Left lung (tissue), 10 donors: ENCODE data around the gene CHIC2. TPM values are rescaled to one million over a fixed set of nuclear protein-coding genes. Genes with fewer than 3 reads are reported as not detected.

Experiments
- ATAC-seq: fragments of 200-7000 bp; cut with Tn5 transposase; one replicate; pipeline ENCODE4 v1.9.1; 2020; ENCODE audit warnings: moderate library complexity
- DNase-seq, 4 donors: peaks; one replicate each; pipeline ENCODE4 v3.0.0-alpha.2; 2013 to 2020
- H3K27ac ChIP-seq, 2 donors: fragments of 200-600 bp; sonication (generic) in 1 of 2; one replicate each; pipeline versions ENCODE4 v1.5.0 to v1.8.0; 2020 to 2021
- H3K27me3 ChIP-seq, 2 donors: fragments of 200-600 bp; sonication (generic) in 1 of 2; one replicate each; pipeline versions ENCODE4 v1.5.0 to v1.8.0; 2020 to 2021
- H3K36me3 ChIP-seq, 2 donors: fragments of 200-600 bp; sonication (generic) in 1 of 2; one replicate each; pipeline versions ENCODE4 v1.5.0 to v1.8.0; 2020 to 2021
- H3K4me1 ChIP-seq, 2 donors: fragments of 200-600 bp; one replicate each; pipeline ENCODE4 v1.8.0; 2021
- H3K4me3 ChIP-seq, 2 donors: fragments of 200-600 bp; sonication (generic) in 1 of 2; one replicate each; pipeline versions ENCODE4 v1.5.0 to v1.8.0; 2020 to 2021; ENCODE audit warnings: mild to moderate bottlenecking in 1 of 2
- H3K9me3 ChIP-seq, 2 donors: fragments of 200-600 bp; sonication (generic) in 1 of 2; one replicate each; pipeline versions ENCODE4 v1.5.0 to v1.8.0; 2020 to 2021
- CTCF ChIP-seq, 2 donors: fragments of 200-600 bp; sonication (generic) in 1 of 2; IDR thresholded peaks; one replicate each; pipeline versions ENCODE4 v1.5.0 to v1.8.0; 2021; ENCODE audit warnings: antibody characterized with exemption in 2 of 2
- intact Hi-C, 2 donors: fragments of 100-400 bp; cut with DNase I; formaldehyde crosslinking; loops; one replicate each; pipeline versions ENCODE4 v1.11.2 to v1.14.2; 2022
- polyA plus RNA-seq, 6 donors: library from polyadenylated mRNA; unstranded; fragments of 120-200 nt; gene quantifications; one replicate each; pipeline ENCODE4 v1.2.1, GENCODE V29; 2013; ENCODE audit not compliant: insufficient read length in 6 of 6
- total RNA-seq, 2 donors: library from RNA; stranded (reverse); fragmentation: NEBNext Ultra II Directional; extraction: Animal tissue kit (Norgen Biotek cat#: 25700); gene quantifications; one replicate each; pipeline ENCODE4 v1.2.1, GENCODE V29; 2021
- donor health status: DM: no; HTN: yes; CAD: no.
- donor health status: DM: no; HTN: no; CAD: no.

Gene CHIC2
- total and polyA plus RNA-seq, 8 donors: 18.5 to 34.9 (median 26.4) TPM

GRCh38 chr4:54065282-54066087 lies 1.1 kb upstream of the CHIC2 start:
- no peak for ATAC-seq
- Histone ChIP-seq H3K27me3 (no peaks in the 10 kb centered on the region), H3K9me3 (no peaks in the 10 kb centered on the region), H3K27ac (peak overlapping the region; percentile 95 to 98), H3K4me1 (peaks cover 20 to 38% of the 10 kb centered on the region in 2 donors), H3K4me3 (peak overlapping the region in 1 of 2 donors; percentile 85), H3K36me3 (no peaks in the 10 kb centered on the region)
- intact Hi-C loops: no loop called here
- DNase-seq: no peak
- no peak for TF ChIP-seq CTCF (IDR thresholded peaks at IDR 0.05)

GRCh38 chr4:54063737-54064316 lies 578 bp downstream of the CHIC2 start:
- no peak for TF ChIP-seq CTCF (IDR thresholded peaks at IDR 0.05)
- Histone ChIP-seq H3K9me3 (no peaks in the 10 kb centered on the region), H3K4me1 (peaks cover 20 to 54% of the 10 kb centered on the region in 2 donors), H3K27ac (peak overlapping the region; percentile 95 to 98), H3K4me3 (peak overlapping the region; percentile 74 to 85), H3K27me3 (no peaks in the 10 kb centered on the region), H3K36me3 (no peaks in the 10 kb centered on the region)
- DNase-seq: peak in 3 of 4 donors; percentile 53 to 66 (median 58)
- ATAC-seq: peak; percentile 69
- intact Hi-C loops: no loop called here

GRCh38 chr4:54063229-54063628 lies 1.2 kb downstream of the CHIC2 start:
- Histone ChIP-seq H3K36me3 (no peaks in the 10 kb centered on the region), H3K27ac (peak overlapping the region; percentile 95 to 98), H3K27me3 (no peaks in the 10 kb centered on the region), H3K9me3 (no peaks in the 10 kb centered on the region), H3K4me3 (peak overlapping the region; percentile 74 to 85), H3K4me1 (peaks cover 20 to 58% of the 10 kb centered on the region in 2 donors)
- ATAC-seq (peak; percentile 6), DNase-seq (peak in 2 of 4 donors; percentile 31 to 33)
- no peak for TF ChIP-seq CTCF (IDR thresholded peaks at IDR 0.05)
- intact Hi-C loops: no loop called here

GRCh38 chr4:54062392-54062791 lies 2.0 kb downstream of the CHIC2 start:
- Histone ChIP-seq H3K27ac (peak overlapping the region in 1 of 2 donors; percentile 98), H3K4me3 (peak overlapping the region in 1 of 2 donors; percentile 85), H3K27me3 (no peaks in the 10 kb centered on the region), H3K4me1 (peaks cover 20 to 65% of the 10 kb centered on the region in 2 donors), H3K9me3 (no peaks in the 10 kb centered on the region), H3K36me3 (no peaks in the 10 kb centered on the region)
- ATAC-seq (no peak), DNase-seq (no peak)
- TF ChIP-seq CTCF (IDR thresholded peaks at IDR 0.05): no peak
- intact Hi-C loops: no loop called here

GRCh38 chr4:54061873-54062272 lies 2.5 kb downstream of the CHIC2 start:
- Histone ChIP-seq H3K36me3 (no peaks in the 10 kb centered on the region), H3K4me1 (peaks cover 20 to 71% of the 10 kb centered on the region in 2 donors), H3K27ac (peak overlapping the region in 1 of 2 donors; percentile 98), H3K4me3 (peak overlapping the region in 1 of 2 donors; percentile 85), H3K27me3 (no peaks in the 10 kb centered on the region), H3K9me3 (no peaks in the 10 kb centered on the region)
- intact Hi-C loops: no loop called here
- ATAC-seq (no peak), DNase-seq (no peak)
- TF ChIP-seq CTCF (IDR thresholded peaks at IDR 0.05): no peak
